ENCODE data around the gene WDR82. TPM values are rescaled to one million over a fixed set of nuclear protein-coding genes. Genes with fewer than 3 reads are reported as not detected.

Gene WDR82
- total RNA-seq, 2 donors from 2014 or later, result 78.4 to 84.2 TPM

GRCh38 chr3:52237657-52238172 is 40.7 kb downstream of the WDR82 start:
- Mint-ChIP-seq H3K36me3 (ENCODE audit: low read depth) (peaks cover 6% of the 10 kb centered on the region), H3K9me3 (no peaks in the 10 kb centered on the region), H3K4me3 (peak overlapping the region; percentile 89), H3K4me1 (peaks cover 24% of the 10 kb centered on the region), H3K27me3 (ENCODE audit: insufficient read depth) (no peaks in the 10 kb centered on the region), H3K27ac (peak overlapping the region; percentile 92)
- peaks cover 4% of the 10 kb centered on the region for H3K4me1 ChIP-seq (ENCODE audit: control insufficient read depth, insufficient read depth, low read length)
- peak overlapping the region; percentile 97 for H3K4me3 ChIP-seq (ENCODE audit: low read length)
- H3K36me3 ChIP-seq (ENCODE audit: control insufficient read depth, insufficient read depth, low read length), result no peaks in the 10 kb centered on the region
- WGBS, 2 experiments (ENCODE audit: insufficient coverage in 1 of 2, insufficient read length in 1 of 2), result 50% methylated on average over 2 to 8 of the region's 8 CpGs
- TF ChIP-seq CTCF (conservative IDR thresholded peaks at IDR 0.05), result peak; percentile 34
- no peak overlapping the region for H3K9ac ChIP-seq (ENCODE audit: extremely low read depth, low read length, poor library complexity, severe bottlenecking)
- no peaks in the 10 kb centered on the region for H3K9me3 ChIP-seq (ENCODE audit: control insufficient read depth, low read length)
- no peaks in the 10 kb centered on the region for H3K27me3 ChIP-seq (ENCODE audit: control insufficient read depth, insufficient read depth, low read length, poor library complexity, severe bottlenecking)
- no peak overlapping the region for H3K27ac ChIP-seq (ENCODE audit: low read depth, low read length)
- DNase-seq, result peak; percentile 81

GRCh38 chr3:52237006-52237656 is 41.3 kb downstream of the WDR82 start:
- Mint-ChIP-seq H3K36me3 (ENCODE audit: low read depth) (peaks cover 6% of the 10 kb centered on the region), H3K9me3 (no peaks in the 10 kb centered on the region), H3K4me3 (no peak overlapping the region), H3K27ac (peak overlapping the region; percentile 39), H3K4me1 (peaks cover 24% of the 10 kb centered on the region), H3K27me3 (ENCODE audit: insufficient read depth) (no peaks in the 10 kb centered on the region)
- WGBS, 2 experiments (ENCODE audit: insufficient coverage in 1 of 2, insufficient read length in 1 of 2), result 85 to 91% methylated on average over 3 to 5 of the region's 6 CpGs
- H3K27ac ChIP-seq (ENCODE audit: low read depth, low read length), result no peak overlapping the region
- no peak overlapping the region for H3K9ac ChIP-seq (ENCODE audit: extremely low read depth, low read length, poor library complexity, severe bottlenecking)
- no peaks in the 10 kb centered on the region for H3K27me3 ChIP-seq (ENCODE audit: control insufficient read depth, insufficient read depth, low read length, poor library complexity, severe bottlenecking)
- DNase-seq, result peak; percentile 53
- H3K4me1 ChIP-seq (ENCODE audit: control insufficient read depth, insufficient read depth, low read length), result peaks cover 4% of the 10 kb centered on the region
- H3K9me3 ChIP-seq (ENCODE audit: control insufficient read depth, low read length), result no peaks in the 10 kb centered on the region
- no peak for TF ChIP-seq CTCF (conservative IDR thresholded peaks at IDR 0.05)
- peak overlapping the region; percentile 97 for H3K4me3 ChIP-seq (ENCODE audit: low read length)
- no peaks in the 10 kb centered on the region for H3K36me3 ChIP-seq (ENCODE audit: control insufficient read depth, insufficient read depth, low read length)

- Histone ChIP-seq H3K27ac (ENCODE audit: low read depth, low read length) (no peak overlapping the region), H3K9ac (ENCODE audit: extremely low read depth, low read length, poor library complexity, severe bottlenecking) (no peak overlapping the region)
Measured at GRCh38 chr3:52236424-52236886, 42.0 kb downstream of the WDR82 start.

More at GRCh38 chr3:52236424-52236886, 42.0 kb downstream of the WDR82 start:
- no peaks in the 10 kb centered on the region for H3K27me3 ChIP-seq (ENCODE audit: control insufficient read depth, insufficient read depth, low read length, poor library complexity, severe bottlenecking)
- no peaks in the 10 kb centered on the region for H3K27me3 Mint-ChIP-seq (ENCODE audit: insufficient read depth)
- TF ChIP-seq CTCF (conservative IDR thresholded peaks at IDR 0.05), result peak; percentile 48
- peaks cover 4% of the 10 kb centered on the region for H3K36me3 ChIP-seq (ENCODE audit: control insufficient read depth, insufficient read depth, low read length)
- peaks cover 9% of the 10 kb centered on the region for H3K36me3 Mint-ChIP-seq (ENCODE audit: low read depth)
- WGBS, 2 experiments (ENCODE audit: insufficient coverage in 1 of 2, insufficient read length in 1 of 2), result 87 to 90% methylated on average over 2 to 5 of the region's 5 CpGs
- peaks cover 4% of the 10 kb centered on the region for H3K4me1 ChIP-seq (ENCODE audit: control insufficient read depth, insufficient read depth, low read length)
- no peak overlapping the region for H3K4me3 ChIP-seq (ENCODE audit: low read length)
- no peaks in the 10 kb centered on the region for H3K9me3 ChIP-seq (ENCODE audit: control insufficient read depth, low read length)
- H3K9me3 Mint-ChIP-seq, result no peaks in the 10 kb centered on the region
- H3K4me1 Mint-ChIP-seq, result peaks cover 24% of the 10 kb centered on the region
- no peak for DNase-seq
- peak overlapping the region; percentile 61 for H3K27ac Mint-ChIP-seq
- H3K4me3 Mint-ChIP-seq, result no peak overlapping the region

Measured in endodermal cell (in vitro differentiated cells).